ENCODE data around the gene OR10G8.

The OR10G8 gene

GRCh38 chr11:124070915-124071622 is 44.5 kb downstream of the OR10G8 start:
- Mint-ChIP-seq H3K4me1 (no peaks in the 10 kb centered on the region), H3K9me3 (no peaks in the 10 kb centered on the region), H3K4me3 (no peak overlapping the region), H3K27ac (no peak overlapping the region), H3K36me3 (no peaks in the 10 kb centered on the region)
- ATAC-seq (peak; percentile 40), DNase-seq (ENCODE audit: low spot score in 2 of 2) (peak; percentile 26 to 75)

- H3K27ac Mint-ChIP-seq, result no peak overlapping the region
- H3K36me3 Mint-ChIP-seq, result no peaks in the 10 kb centered on the region
- H3K4me1 Mint-ChIP-seq, result no peaks in the 10 kb centered on the region
- ATAC-seq (no peak), DNase-seq (ENCODE audit: low spot score in 2 of 2) (no peak)
- H3K9me3 Mint-ChIP-seq, result no peaks in the 10 kb centered on the region
- H3K4me3 Mint-ChIP-seq, result no peak overlapping the region
These were observed 45.0 kb downstream of the OR10G8 start for GRCh38 chr11:124071623-124071948.

GRCh38 chr11:124072147-124072546 is 45.5 kb downstream of the OR10G8 start:
- no peaks in the 10 kb centered on the region for H3K4me1 Mint-ChIP-seq
- ATAC-seq, result no peak

DNA sequence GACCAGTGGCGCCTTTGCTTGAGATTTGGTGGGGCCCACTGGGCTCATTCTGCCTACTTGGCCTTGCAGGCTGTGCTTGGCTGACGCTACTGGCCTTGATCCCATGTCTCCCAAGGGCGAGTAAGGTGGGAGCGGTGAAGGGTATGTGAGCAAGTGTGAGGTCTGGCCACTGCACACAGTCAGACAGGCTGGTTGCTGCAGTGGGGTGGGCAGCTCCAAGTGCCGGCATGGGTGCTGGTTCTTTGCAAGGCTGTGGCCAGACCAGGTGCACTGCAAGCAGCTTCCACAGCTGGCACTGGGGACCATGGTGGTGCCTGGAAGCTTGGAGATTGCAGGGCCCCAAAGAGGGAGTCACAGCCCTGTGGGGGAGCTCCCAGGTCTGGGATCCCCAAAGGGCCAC is 48.0 kb downstream of the OR10G8 start:
- DNase-seq (ENCODE audit: low spot score in 2 of 2) (no peak), ATAC-seq (peak; percentile 22)
- no peak overlapping the region for H3K27ac Mint-ChIP-seq
- H3K9me3 Mint-ChIP-seq, result no peaks in the 10 kb centered on the region
- H3K36me3 Mint-ChIP-seq, result no peaks in the 10 kb centered on the region
- no peak overlapping the region for H3K4me3 Mint-ChIP-seq
- no peaks in the 10 kb centered on the region for H3K4me1 Mint-ChIP-seq

More at GRCh38 chr11:124072147-124072546, 45.5 kb downstream of the OR10G8 start:
- DNase-seq (ENCODE audit: low spot score in 2 of 2), result no peak
- Mint-ChIP-seq H3K4me3 (no peak overlapping the region), H3K36me3 (no peaks in the 10 kb centered on the region), H3K9me3 (no peaks in the 10 kb centered on the region), H3K27ac (no peak overlapping the region)

DNA sequence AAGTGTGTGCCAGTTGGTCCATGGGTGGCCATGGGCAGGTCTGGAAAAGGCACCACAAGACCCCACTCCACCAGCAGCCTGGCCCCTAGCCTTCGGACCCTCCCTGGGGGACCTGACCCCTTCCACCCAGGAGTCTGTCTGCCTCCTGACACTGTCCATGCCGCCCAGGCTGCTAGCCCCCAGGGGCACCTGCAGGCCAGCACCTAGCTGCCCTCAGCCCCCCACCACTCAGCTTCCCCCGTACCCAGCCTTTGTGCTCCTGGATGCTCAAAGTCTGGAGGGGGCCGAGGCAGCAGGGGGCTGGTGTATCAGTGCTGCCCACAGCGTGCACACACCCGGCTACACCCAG is 48.9 kb downstream of the OR10G8 start:
- H3K4me3 Mint-ChIP-seq, result no peak overlapping the region
- no peaks in the 10 kb centered on the region for H3K36me3 Mint-ChIP-seq
- no peaks in the 10 kb centered on the region for H3K9me3 Mint-ChIP-seq
- H3K4me1 Mint-ChIP-seq, result no peaks in the 10 kb centered on the region
- H3K27ac Mint-ChIP-seq, result no peak overlapping the region
- ATAC-seq (peak; percentile 36), DNase-seq (ENCODE audit: low spot score in 2 of 2) (no peak)

DNA sequence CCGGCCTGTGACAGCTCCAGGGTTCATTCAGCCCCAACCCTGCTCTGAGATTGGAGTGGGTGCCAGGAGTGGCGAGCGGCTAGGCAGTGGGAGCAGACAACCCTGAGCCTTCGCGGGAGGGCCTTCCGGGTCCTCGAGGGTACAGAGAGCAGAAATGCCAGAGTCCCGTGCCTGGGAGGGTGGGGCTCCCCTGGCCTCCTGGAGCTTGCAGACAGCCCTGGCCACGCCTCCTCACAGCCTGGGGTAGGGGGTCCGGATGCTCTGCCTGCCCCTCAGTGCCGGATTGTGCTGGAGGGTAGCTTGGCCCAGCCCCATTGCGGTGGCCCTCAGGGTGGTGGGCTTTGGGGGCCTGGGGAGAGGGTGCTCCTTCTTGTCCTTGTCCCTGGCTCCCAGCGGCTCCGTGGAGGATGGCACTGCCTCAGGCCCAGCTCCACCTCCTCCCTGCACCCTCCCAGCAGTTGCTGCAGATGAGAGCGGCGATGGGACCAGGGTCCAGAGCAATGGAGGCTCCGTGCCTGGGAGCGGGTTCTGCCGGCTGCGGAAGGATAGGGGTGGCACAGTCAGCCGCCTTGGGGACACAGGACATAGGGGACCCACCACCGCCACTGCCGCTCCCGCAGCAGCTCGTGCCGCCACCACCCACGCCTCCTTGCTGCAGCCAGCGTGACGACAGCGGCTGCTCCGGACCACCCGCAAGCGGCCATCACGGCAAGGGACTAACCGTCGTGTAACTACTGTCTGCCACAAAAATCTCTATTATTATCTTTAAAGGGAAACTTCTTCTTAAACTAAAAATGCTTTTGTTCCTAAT is 49.4 kb downstream of the OR10G8 start:
- H3K4me3 Mint-ChIP-seq, result peak overlapping the region; percentile 23
- no peak overlapping the region for H3K27ac Mint-ChIP-seq
- ATAC-seq (peak; percentile 47), DNase-seq (ENCODE audit: low spot score in 2 of 2) (no peak)
- no peaks in the 10 kb centered on the region for H3K36me3 Mint-ChIP-seq
- no peaks in the 10 kb centered on the region for H3K9me3 Mint-ChIP-seq
- no peaks in the 10 kb centered on the region for H3K4me1 Mint-ChIP-seq

DNA sequence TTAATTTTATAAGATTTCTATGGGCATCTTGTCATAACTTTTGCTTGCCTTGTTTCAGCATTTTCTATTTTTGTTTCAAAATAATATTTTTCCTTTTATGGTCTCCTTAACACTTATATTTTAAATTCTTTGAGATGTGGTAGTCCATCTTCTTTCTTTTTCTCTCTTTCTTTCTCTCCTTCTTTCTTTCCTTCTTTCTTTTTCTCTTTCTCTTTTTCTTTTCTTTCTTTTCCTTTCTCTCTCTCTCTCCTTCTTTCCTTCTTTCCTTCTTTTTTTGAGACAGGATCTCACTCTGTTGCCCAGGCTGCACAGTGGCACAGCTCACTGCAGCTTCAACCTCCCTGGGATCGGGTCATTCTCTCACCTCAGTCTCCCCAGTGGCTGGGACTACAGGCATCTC is 50.7 kb downstream of the OR10G8 start:
- DNase-seq (ENCODE audit: low spot score in 2 of 2), result no peak
- Mint-ChIP-seq H3K9me3 (no peaks in the 10 kb centered on the region), H3K4me3 (no peak overlapping the region), H3K4me1 (no peaks in the 10 kb centered on the region), H3K27ac (no peak overlapping the region), H3K36me3 (no peaks in the 10 kb centered on the region)
- ATAC-seq, result no peak

GRCh38 chr11:124078591-124078990 is 52.0 kb downstream of the OR10G8 start:
- DNase-seq (ENCODE audit: low spot score in 2 of 2), result no peak
- ATAC-seq, result no peak
- H3K4me1 Mint-ChIP-seq, result no peaks in the 10 kb centered on the region
- H3K27ac Mint-ChIP-seq, result no peak overlapping the region
- no peaks in the 10 kb centered on the region for H3K36me3 Mint-ChIP-seq
- no peak overlapping the region for H3K4me3 Mint-ChIP-seq
- H3K9me3 Mint-ChIP-seq, result no peaks in the 10 kb centered on the region

GRCh38 chr11:124079631-124080326 is 53.2 kb downstream of the OR10G8 start:
- Mint-ChIP-seq H3K27ac (no peak overlapping the region), H3K4me1 (no peaks in the 10 kb centered on the region), H3K36me3 (no peaks in the 10 kb centered on the region), H3K9me3 (no peaks in the 10 kb centered on the region), H3K4me3 (no peak overlapping the region)
- ATAC-seq (no peak), DNase-seq (ENCODE audit: low spot score in 2 of 2) (no peak)

Measured in stimulated activated effector memory CD8-positive, alpha-beta T cell treated with anti-CD3 and anti-CD28 coated beads, Interleukin-12 subunit alpha, Interleukin-12 subunit beta, amount 100 ng/mL, for 72 hours (primary cell).